Keratinocyte (primary cell): ENCODE measurements around the gene NREP. TPM values are rescaled to one million over a fixed set of nuclear protein-coding genes. Genes with fewer than 3 reads are reported as not detected.

Experiments
- DNase-seq: peaks from one replicate; pipeline ENCODE4 v3.0.0-alpha.2; 2011; ENCODE audit warnings: low read depth, missing footprints, low spot score
- FAIRE-seq: peaks from 2 replicates; lab custom pipeline; 2011; peaks lifted over from hg19 to GRCh38; lab: Jason Lieb, UNC
- H2AFZ ChIP-seq: 2 replicates; pipeline ENCODE4 v1.6.0; 2012; ENCODE audit warnings: low read length, control low read depth, inconsistent platforms; ENCODE audit not compliant: control insufficient read depth
- H3K27ac ChIP-seq: 2 replicates; pipeline ENCODE4 v1.5.1; 2011; ENCODE audit warnings: low read length; ENCODE audit not compliant: control insufficient read depth, insufficient read depth
- H3K27me3 ChIP-seq: 3 replicates; pipeline ENCODE4 v1.6.0; 2011; ENCODE audit warnings: low read length; ENCODE audit not compliant: control insufficient read depth, insufficient read depth; ENCODE audit errors: extremely low read depth
- H3K36me3 ChIP-seq, 2 experiments: 2 replicates in 1 of 2; 3 replicates in 1 of 2; pipeline ENCODE4 v1.5.1; 2011; ENCODE audit warnings: low read length in 2 of 2, mild to moderate bottlenecking in 1 of 2; ENCODE audit not compliant: control insufficient read depth in 2 of 2, insufficient read depth in 2 of 2; ENCODE audit errors: extremely low read depth in 1 of 2
- H3K4me1 ChIP-seq: 3 replicates; pipeline ENCODE4 v1.5.1; 2011; ENCODE audit warnings: low read length; ENCODE audit not compliant: control insufficient read depth, insufficient read depth; ENCODE audit errors: extremely low read depth
- H3K4me2 ChIP-seq: 3 replicates; pipeline ENCODE4 v1.6.0; 2011; ENCODE audit warnings: low read depth, low read length; ENCODE audit not compliant: control insufficient read depth, insufficient read depth; ENCODE audit errors: extremely low read depth
- H3K4me3 ChIP-seq, 3 experiments: fragments of 200-600 bp in 1 of 3; sonication (generic) in 1 of 3; 2 replicates in 2 of 3; 3 replicates in 1 of 3; pipeline ENCODE4 v1.5.1; 2011 to 2016; ENCODE audit warnings: low read length in 3 of 3, mild to moderate bottlenecking in 3 of 3, control low read depth in 2 of 3, inconsistent platforms in 1 of 3, low read depth in 1 of 3, mixed read lengths in 1 of 3, mixed run types in 1 of 3, moderate library complexity in 1 of 3; ENCODE audit not compliant: control insufficient read depth in 2 of 3, insufficient read depth in 2 of 3; ENCODE audit errors: extremely low read depth in 1 of 3
- H3K79me2 ChIP-seq: 2 replicates; pipeline ENCODE4 v1.6.0; 2012; ENCODE audit warnings: low read length; ENCODE audit not compliant: control insufficient read depth, insufficient read depth
- H3K9ac ChIP-seq: 3 replicates; pipeline ENCODE4 v1.6.0; 2011; ENCODE audit warnings: low read length; ENCODE audit not compliant: control insufficient read depth, insufficient read depth; ENCODE audit errors: extremely low read depth
- H3K9me1 ChIP-seq: 3 replicates; pipeline ENCODE4 v1.6.0; 2011; ENCODE audit warnings: low read length; ENCODE audit not compliant: control insufficient read depth, insufficient read depth; ENCODE audit errors: extremely low read depth
- H3K9me3 ChIP-seq: 2 replicates; pipeline ENCODE4 v1.5.1; 2012; ENCODE audit warnings: low read depth, low read length; ENCODE audit not compliant: control insufficient read depth
- H4K20me1 ChIP-seq: 3 replicates; pipeline ENCODE4 v1.6.0; 2011; ENCODE audit warnings: low read length; ENCODE audit not compliant: control insufficient read depth, insufficient read depth; ENCODE audit errors: extremely low read depth
- CTCF ChIP-seq, 3 experiments: IDR thresholded peaks in 1 of 3; conservative IDR thresholded peaks in 1 of 3; optimal IDR thresholded peaks in 1 of 3; 2 replicates in 2 of 3; 3 replicates in 1 of 3; pipeline versions ENCODE3 to v1.5.1; 2011; ENCODE audit warnings: low read length in 3 of 3, mild to moderate bottlenecking in 3 of 3, moderate library complexity in 2 of 3, control low read depth in 1 of 3, inconsistent platforms in 1 of 3; ENCODE audit not compliant: insufficient read depth in 2 of 3; ENCODE audit errors: extremely low read depth in 1 of 3
- EZH2 ChIP-seq: IDR thresholded peaks from one replicate; pipeline ENCODE4 v1.6.1; 2012; ENCODE audit warnings: inconsistent platforms, mild to moderate bottlenecking, low read length, moderate library complexity
- dilution Hi-C: fragments of 300-500 bp; cut with MboI; formaldehyde crosslinking; loops from one replicate; pipeline ENCODE4 v1.7.0; 2020; ENCODE audit warnings: low sequenced_read_pairs; ENCODE audit not compliant: extremely low pct_ligation_motif_present
- polyA plus RNA-seq, 5 experiments: library from polyadenylated mRNA; depleted of rRNA in 3 of 5; stranded (reverse) in 3 of 5; stranded (forward) in 1 of 5; unstranded in 1 of 5; fragments of >200 nt; gene quantifications; 1 replicate in 1 of 5; 2 replicates in 3 of 5; 3 replicates in 1 of 5; pipeline versions ENCODE4 v1.2.1 to v1.2.3, GENCODE V29; 2011 to 2012; ENCODE audit warnings: missing spikeins in 2 of 5, low read depth in 1 of 5, low replicate concordance in 1 of 5

Gene NREP
- polyA plus RNA-seq, 1 donor (not counting 4 experiments of a cell fraction or from before 2014, with no cell fraction given) = 9.1 TPM

GRCh38 chr5:111772456-111773122 is 15.6 kb upstream of the NREP start:
- Histone ChIP-seq H3K9me3 (no peaks in the 10 kb centered on the region), H3K4me1 (no peaks in the 10 kb centered on the region)

DNA sequence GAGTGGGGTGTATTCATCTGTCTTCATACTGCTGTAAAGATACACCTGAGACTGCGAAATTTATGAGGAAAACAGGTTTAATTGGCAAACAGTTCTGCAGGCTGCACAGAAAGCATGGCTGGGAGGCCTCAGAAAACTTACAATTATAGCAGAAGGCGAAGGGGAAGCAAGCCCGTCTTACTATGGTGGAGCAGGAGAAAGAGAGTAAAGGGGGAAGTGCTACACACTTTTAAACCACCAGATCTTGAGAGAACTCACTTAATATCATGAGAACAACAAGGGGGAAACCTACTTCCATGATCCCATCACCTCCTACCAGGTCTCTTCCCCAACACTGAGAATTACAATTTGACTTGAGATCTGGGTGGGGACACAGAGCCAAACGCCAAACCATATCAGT is 12.5 kb upstream of the NREP start:
- Histone ChIP-seq H3K9ac (no peak overlapping the region), H3K36me3 (no peaks in the 10 kb centered on the region), H3K4me2 (no peak overlapping the region), H3K79me2 (no peaks in the 10 kb centered on the region), H4K20me1 (no peaks in the 10 kb centered on the region), H3K4me3 (no peak overlapping the region), H3K9me3 (no peaks in the 10 kb centered on the region), H3K9me1 (no peaks in the 10 kb centered on the region), H3K27ac (no peak overlapping the region), H2AFZ (no peak overlapping the region), H3K4me1 (no peaks in the 10 kb centered on the region), H3K27me3 (no peaks in the 10 kb centered on the region)
- dilution Hi-C loops = no loop called here
- no peak for TF ChIP-seq EZH2
- TF ChIP-seq CTCF (optimal IDR thresholded peaks at IDR 0.05 in 1 of 3, IDR thresholded peaks at IDR 0.05 in 1 of 3, conservative IDR thresholded peaks at IDR 0.05 in 1 of 3; ENCODE audit: extremely low read depth in 1 of 3, insufficient read depth in 2 of 3, low read length in 3 of 3) = no peak
- DNase-seq = no peak
- no peak for FAIRE-seq

More at GRCh38 chr5:111772456-111773122, 15.6 kb upstream of the NREP start:
- no peaks in the 10 kb centered on the region for H3K79me2 ChIP-seq
- no peak overlapping the region for H2AFZ ChIP-seq
- FAIRE-seq (no peak), DNase-seq (no peak)
- no peak overlapping the region for H3K9ac ChIP-seq
- no peak overlapping the region for H3K27ac ChIP-seq
- TF ChIP-seq EZH2 (no peak), CTCF (optimal IDR thresholded peaks at IDR 0.05 in 1 of 3, IDR thresholded peaks at IDR 0.05 in 1 of 3, conservative IDR thresholded peaks at IDR 0.05 in 1 of 3; ENCODE audit: extremely low read depth in 1 of 3, insufficient read depth in 2 of 3, low read length in 3 of 3) (no peak)
- H3K27me3 ChIP-seq = no peaks in the 10 kb centered on the region
- H3K4me2 ChIP-seq = no peak overlapping the region
- no peak overlapping the region for H3K4me3 ChIP-seq
- dilution Hi-C loops = no loop called here
- H3K36me3 ChIP-seq = no peaks in the 10 kb centered on the region
- no peaks in the 10 kb centered on the region for H4K20me1 ChIP-seq
- no peaks in the 10 kb centered on the region for H3K9me1 ChIP-seq
